Lower leg skin (tissue), 4 donors: Measurements from ENCODE around the gene RASSF6. TPM values are rescaled to one million over a fixed set of nuclear protein-coding genes. Genes with fewer than 3 reads are reported as not detected.
"Not testable (repeated sequence)": the region's sequence is repeated elsewhere in the genome, so short reads cannot be mapped to it uniquely, and the experiment has no call there.

Experiments
- DNase-seq, 2 donors: peaks; one replicate each; pipeline ENCODE4 v3.0.0-alpha.2; 2019; ENCODE audit warnings: low spot score in 2 of 2
- H3K4me3 ChIP-seq: fragments of 200-600 bp; sonication (generic); 2 replicates; pipeline ENCODE4 v1.5.1; 2017; ENCODE audit warnings: mild to moderate bottlenecking, low read depth; ENCODE audit not compliant: poor library complexity, severe bottlenecking
- POLR2A ChIP-seq, 2 donors: fragments of 450-650 bp; IDR thresholded peaks; one replicate each; pipeline ENCODE4 v1.6.1; 2016 to 2017; ENCODE audit warnings: antibody characterized with exemption in 2 of 2, mild to moderate bottlenecking in 1 of 2, moderate library complexity in 1 of 2
- WGBS, 2 donors: methylation state at CpG; one replicate each; pipeline ENCODE4 v1.1.5; 2018; 5-methylcytosine and 5-hydroxymethylcytosine counted together
- intact Hi-C: fragments of 100-400 bp; cut with DNase I; formaldehyde crosslinking; loops from one replicate; pipeline ENCODE4 v1.15.0; 2023; ENCODE audit warnings: low total_unique reads
- total RNA-seq, 4 donors: library from RNA; depleted of rRNA; stranded (reverse); fragments of >200 nt; gene quantifications; one replicate each; pipeline ENCODE4 v1.1.0, GENCODE V29; 2016
- TF ChIP-seq, protein P1 (sequence below), 3 donors: fragments of 450-650 bp; IDR thresholded peaks; one replicate each; pipeline ENCODE4 v1.5.1; 2016; ENCODE audit warnings: antibody characterized with exemption in 3 of 3, mild to moderate bottlenecking in 3 of 3, moderate library complexity in 2 of 3

The RASSF6 gene
- total RNA-seq, 4 donors from 2014 or later = 6.2 to 15.1 (median 11.5) TPM

DNA sequence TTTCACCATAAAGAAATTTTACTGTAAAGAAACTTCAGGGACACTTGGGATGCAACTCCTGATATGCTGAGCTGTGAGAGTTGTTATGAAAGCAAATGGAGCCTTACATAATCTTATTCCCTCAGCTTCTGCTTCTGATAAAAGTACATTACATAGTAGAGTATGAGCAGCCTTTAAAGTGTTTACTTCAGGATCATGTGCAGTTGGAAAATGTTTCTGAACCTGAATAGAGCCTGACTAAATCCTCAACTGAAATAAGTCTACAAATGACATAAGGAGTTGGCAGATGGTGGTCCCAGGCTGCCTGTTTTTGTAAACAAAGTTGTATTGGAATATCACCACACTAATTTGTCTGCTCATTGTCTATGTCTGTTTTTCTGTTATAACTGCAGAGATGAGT, 19.3 kb downstream of the RASSF6 start:
- no peak for DNase-seq
- no peak overlapping the region for H3K4me3 ChIP-seq
- TF ChIP-seq, protein P1, sequence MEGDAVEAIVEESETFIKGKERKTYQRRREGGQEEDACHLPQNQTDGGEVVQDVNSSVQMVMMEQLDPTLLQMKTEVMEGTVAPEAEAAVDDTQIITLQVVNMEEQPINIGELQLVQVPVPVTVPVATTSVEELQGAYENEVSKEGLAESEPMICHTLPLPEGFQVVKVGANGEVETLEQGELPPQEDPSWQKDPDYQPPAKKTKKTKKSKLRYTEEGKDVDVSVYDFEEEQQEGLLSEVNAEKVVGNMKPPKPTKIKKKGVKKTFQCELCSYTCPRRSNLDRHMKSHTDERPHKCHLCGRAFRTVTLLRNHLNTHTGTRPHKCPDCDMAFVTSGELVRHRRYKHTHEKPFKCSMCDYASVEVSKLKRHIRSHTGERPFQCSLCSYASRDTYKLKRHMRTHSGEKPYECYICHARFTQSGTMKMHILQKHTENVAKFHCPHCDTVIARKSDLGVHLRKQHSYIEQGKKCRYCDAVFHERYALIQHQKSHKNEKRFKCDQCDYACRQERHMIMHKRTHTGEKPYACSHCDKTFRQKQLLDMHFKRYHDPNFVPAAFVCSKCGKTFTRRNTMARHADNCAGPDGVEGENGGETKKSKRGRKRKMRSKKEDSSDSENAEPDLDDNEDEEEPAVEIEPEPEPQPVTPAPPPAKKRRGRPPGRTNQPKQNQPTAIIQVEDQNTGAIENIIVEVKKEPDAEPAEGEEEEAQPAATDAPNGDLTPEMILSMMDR (IDR thresholded peaks at IDR 0.05) = no peak
- no peak for TF ChIP-seq POLR2A (IDR thresholded peaks at IDR 0.05)
- intact Hi-C loops = no loop called here

DNA sequence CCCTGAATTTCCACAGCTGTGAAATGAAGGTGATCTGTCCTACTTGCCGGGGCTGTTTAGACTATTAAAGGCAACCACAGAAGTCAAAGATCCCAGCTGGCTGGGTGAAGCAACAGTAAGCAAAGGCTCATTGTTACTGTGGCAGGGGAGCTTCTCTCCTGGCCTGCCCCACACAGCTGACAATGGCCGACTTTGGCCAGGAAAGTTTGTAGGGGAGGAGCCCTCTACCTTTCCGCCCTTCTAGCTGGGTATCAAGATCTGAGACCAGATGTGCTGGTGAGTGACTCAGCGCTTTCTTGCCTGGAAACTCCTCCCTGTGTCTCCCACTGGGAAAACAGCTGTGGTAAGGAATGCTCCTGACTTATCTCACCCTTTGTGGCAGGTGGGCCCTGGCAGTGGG, 21.1 kb downstream of the RASSF6 start:
- WGBS, 2 donors = 28 to 34% methylated on average over 4 of the region's 4 CpGs
- intact Hi-C loops = no loop called here
- DNase-seq = no peak
- TF ChIP-seq, protein P1 (IDR thresholded peaks at IDR 0.05) = no peak
- no peak for TF ChIP-seq POLR2A (IDR thresholded peaks at IDR 0.05)
- no peak overlapping the region for H3K4me3 ChIP-seq

DNA sequence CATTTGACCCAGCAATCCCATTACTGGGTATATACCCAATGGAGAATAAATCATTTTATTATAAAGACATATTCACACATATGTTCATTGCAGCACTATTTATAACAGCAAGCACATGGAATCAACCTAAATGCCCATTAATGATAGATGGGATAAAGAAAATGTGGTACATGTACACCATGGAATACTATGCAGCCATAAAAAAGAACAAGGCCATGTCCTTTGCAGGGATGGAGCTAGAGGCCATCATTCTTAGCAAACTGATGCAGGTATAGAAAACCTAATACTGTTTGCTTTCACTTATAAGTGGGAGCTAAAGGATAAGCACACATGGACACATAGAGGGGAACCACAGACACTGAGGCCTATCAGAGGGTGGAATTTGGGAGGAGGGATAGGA, 22.6 kb downstream of the RASSF6 start:
- no peak overlapping the region for H3K4me3 ChIP-seq
- intact Hi-C loops = no loop called here
- DNase-seq = no peak
- TF ChIP-seq POLR2A (IDR thresholded peaks at IDR 0.05) = no peak
- TF ChIP-seq, protein P1 (IDR thresholded peaks at IDR 0.05) = no peak

DNA sequence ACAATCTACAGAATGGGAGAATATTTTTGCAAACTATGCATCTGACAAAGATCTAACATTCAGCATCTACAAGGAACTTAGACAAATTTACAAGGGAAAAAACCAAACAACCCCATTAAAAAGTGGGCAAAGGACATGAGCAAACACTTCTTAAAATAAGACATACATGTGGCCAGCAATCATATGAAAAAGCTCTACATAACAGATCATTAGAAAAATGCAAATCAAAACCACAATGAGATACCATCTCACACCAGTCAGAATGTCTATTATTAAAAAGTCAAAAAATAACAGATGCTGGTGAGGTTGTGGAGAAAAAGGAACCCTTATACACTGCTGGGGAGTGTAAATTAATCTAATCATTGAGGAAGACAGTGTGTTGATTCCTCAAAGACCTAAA, 23.1 kb downstream of the RASSF6 start:
- H3K4me3 ChIP-seq, intact Hi-C loops, DNase-seq: not testable (repeated sequence)

DNA sequence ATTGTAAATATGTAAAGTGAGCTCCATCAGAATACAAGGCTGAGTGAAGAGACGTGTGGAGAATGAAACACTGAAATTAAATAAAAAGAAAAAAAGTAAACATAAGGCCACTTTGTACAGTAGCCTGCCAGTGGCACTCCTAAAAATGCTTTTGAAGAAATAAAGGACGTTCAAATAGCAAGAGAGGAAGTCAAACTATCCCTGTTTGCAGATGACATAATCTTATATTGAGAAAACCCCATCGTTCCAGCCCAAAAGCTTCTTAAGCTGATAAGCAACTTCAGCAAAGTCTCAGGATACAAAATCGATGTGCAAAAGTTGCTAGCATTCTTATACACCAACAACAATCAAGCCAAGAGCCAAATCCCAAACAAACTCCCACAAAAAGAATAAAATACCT, 24.2 kb downstream of the RASSF6 start:
- intact Hi-C loops = no loop called here
- no peak for TF ChIP-seq POLR2A (IDR thresholded peaks at IDR 0.05)
- TF ChIP-seq, protein P1 (IDR thresholded peaks at IDR 0.05) = no peak
- no peak for DNase-seq
- H3K4me3 ChIP-seq = no peak overlapping the region
- 47 to 48% methylated on average over 4 of the region's 4 CpGs for WGBS, 2 donors

DNA sequence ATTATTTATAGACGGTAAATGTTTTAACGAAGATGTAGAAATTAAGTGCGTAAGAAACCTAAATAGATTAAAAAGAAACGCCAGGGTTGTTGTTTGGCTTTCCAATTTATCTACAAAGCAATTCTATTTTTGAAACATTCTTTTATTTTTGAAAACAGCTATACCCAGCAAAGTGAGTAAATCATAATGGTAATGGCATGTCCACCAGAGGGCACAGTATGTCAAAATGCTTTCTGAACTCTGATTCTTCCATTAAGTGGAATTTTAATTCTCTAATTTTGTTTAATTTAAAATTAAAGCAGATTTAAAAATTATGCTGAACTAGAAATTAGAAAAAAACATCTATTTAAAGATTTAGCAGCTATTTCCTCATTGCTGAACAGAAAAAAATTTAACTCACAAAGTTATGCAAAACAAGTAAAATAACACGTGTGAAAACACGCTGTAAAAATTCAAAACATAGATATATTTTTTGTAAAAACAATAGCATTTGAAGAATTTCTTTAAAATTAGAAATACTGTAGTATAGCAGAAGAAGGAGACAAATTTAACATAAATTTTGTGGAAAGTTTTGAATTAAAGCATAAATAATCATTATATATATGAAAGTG, 26.5 kb downstream of the RASSF6 start:
- DNase-seq = no peak
- intact Hi-C loops = no loop called here

More for the DNA sequence above, 26.5 kb downstream of the RASSF6 start:
- 83 to 85% methylated on average over 6 of the region's 6 CpGs for WGBS, 2 donors
- TF ChIP-seq, protein P1 (IDR thresholded peaks at IDR 0.05) = no peak
- no peak for TF ChIP-seq POLR2A (IDR thresholded peaks at IDR 0.05)
- no peak overlapping the region for H3K4me3 ChIP-seq
